ENCODE data around the gene TOMM20.

Gene TOMM20

DNA sequence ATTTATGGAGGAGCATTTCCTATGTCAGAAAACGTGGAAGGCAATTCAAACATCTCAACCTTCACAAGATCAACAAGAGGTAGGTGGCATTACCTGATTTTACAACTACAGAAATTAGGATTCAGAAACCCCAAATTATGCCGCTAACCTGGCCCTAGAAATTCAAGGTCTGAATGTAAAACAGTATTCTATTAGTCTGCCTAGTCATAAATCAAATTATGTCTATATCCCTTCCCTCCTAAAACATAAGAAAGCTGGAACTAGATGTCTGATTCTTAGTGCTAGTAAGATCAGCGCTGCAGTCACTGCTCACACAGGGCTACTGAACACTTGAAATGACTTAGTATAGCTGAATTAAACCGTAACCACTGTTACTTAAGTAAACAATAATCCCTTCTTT lies 1.4 kb downstream of the TOMM20 start:
- no peaks in the 10 kb centered on the region for H3K9me3 ChIP-seq
- H3K27ac ChIP-seq = peak overlapping the region in 1 of 2 donors; percentile 96
- H3K36me3 ChIP-seq = peaks cover 0 to 18% (median 3%) of the 10 kb centered on the region in 3 donors
- no peaks in the 10 kb centered on the region for H3K27me3 ChIP-seq
- peaks cover 0 to 55% (median 22%) of the 10 kb centered on the region in 4 donors for H3K4me1 ChIP-seq
- intact Hi-C loops (cut with DNase I; ENCODE audit: low total_unique reads) = no loop called here
- TF ChIP-seq, protein P1, sequence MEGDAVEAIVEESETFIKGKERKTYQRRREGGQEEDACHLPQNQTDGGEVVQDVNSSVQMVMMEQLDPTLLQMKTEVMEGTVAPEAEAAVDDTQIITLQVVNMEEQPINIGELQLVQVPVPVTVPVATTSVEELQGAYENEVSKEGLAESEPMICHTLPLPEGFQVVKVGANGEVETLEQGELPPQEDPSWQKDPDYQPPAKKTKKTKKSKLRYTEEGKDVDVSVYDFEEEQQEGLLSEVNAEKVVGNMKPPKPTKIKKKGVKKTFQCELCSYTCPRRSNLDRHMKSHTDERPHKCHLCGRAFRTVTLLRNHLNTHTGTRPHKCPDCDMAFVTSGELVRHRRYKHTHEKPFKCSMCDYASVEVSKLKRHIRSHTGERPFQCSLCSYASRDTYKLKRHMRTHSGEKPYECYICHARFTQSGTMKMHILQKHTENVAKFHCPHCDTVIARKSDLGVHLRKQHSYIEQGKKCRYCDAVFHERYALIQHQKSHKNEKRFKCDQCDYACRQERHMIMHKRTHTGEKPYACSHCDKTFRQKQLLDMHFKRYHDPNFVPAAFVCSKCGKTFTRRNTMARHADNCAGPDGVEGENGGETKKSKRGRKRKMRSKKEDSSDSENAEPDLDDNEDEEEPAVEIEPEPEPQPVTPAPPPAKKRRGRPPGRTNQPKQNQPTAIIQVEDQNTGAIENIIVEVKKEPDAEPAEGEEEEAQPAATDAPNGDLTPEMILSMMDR (IDR thresholded peaks at IDR 0.05) = no peak
- H3K4me3 ChIP-seq = peak overlapping the region; percentile 81 to 96
- DNase-seq = no peak

DNA sequence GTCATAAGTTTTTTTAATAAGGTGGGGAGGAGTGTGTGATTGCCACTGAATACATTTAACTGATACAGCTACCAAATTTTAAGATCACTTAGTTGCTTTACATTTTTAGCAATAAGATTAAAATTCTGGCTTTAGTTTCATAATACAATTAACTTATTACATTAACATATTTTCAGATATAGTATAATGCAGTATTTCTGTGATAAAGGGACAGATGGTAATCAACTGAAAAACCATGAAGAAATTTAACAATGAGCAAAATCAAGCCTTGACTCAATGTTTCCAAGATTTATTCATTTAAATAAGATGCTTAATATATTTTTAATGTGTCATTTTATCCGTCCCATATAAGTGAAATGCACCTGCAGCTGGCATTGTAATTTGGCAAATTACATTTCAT lies 4.0 kb downstream of the TOMM20 start:
- Histone ChIP-seq H3K9me3 (no peaks in the 10 kb centered on the region), H3K4me1 (peaks cover 0 to 57% (median 22%) of the 10 kb centered on the region in 4 donors), H3K27me3 (no peaks in the 10 kb centered on the region), H3K36me3 (peaks cover 17 to 37% (median 18%) of the 10 kb centered on the region in 3 donors), H3K27ac (no peak overlapping the region), H3K4me3 (no peak overlapping the region)
- DNase-seq = no peak
- intact Hi-C loops (cut with DNase I; ENCODE audit: low total_unique reads) = no loop called here
- TF ChIP-seq, protein P1 (IDR thresholded peaks at IDR 0.05) = no peak

DNA sequence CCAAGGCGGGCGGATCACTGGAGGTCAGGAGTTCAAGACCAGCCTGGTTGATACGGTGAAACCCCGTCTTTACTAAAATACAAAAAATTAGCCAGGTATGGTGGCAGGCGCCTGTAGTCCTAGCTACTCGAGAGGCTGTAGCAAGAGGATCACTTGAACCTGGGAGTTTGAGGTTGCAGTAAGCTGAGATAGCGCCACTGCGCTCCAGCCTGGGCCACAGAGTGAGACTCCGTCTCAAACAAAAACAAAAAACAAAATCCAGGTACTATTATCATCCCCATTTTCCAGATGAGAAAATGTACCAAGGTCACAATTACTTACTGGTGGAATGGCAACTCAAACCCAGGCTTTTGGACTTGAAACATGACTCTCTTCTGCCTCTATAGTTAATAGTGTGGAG lies 4.5 kb downstream of the TOMM20 start:
- TF ChIP-seq, protein P1 (IDR thresholded peaks at IDR 0.05) = no peak
- no peak overlapping the region for H3K4me3 ChIP-seq
- H3K27me3 ChIP-seq = no peaks in the 10 kb centered on the region
- H3K36me3 ChIP-seq = peaks cover 23 to 42% (median 24%) of the 10 kb centered on the region in 3 donors
- intact Hi-C loops (cut with DNase I; ENCODE audit: low total_unique reads) = no loop called here
- no peak overlapping the region for H3K27ac ChIP-seq
- H3K4me1 ChIP-seq = peaks cover 0 to 57% (median 21%) of the 10 kb centered on the region in 4 donors
- no peak for DNase-seq
- H3K9me3 ChIP-seq = no peaks in the 10 kb centered on the region

DNA sequence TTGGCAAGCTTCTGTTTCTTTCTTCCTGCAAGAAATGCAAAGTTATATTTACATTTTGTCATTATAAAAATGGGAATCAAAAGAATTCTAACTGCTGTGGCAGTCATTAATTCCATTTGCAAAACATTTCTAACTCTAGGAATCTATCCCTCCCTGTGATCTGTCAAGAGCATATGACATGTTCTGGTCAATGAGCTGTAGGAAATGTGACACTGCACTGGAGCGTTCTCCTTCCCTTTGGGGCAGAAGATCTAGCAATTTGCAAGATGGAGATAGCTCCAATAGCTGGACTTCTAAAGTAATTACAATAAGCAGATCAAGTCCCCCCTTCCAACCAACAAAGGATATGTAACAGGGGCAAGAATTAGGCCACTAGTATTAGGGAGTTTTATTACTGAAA lies 6.3 kb downstream of the TOMM20 start:
- TF ChIP-seq, protein P1 (IDR thresholded peaks at IDR 0.05) = no peak
- Histone ChIP-seq H3K4me3 (no peak overlapping the region), H3K36me3 (peaks cover 40 to 60% (median 41%) of the 10 kb centered on the region in 3 donors), H3K27ac (no peak overlapping the region), H3K27me3 (no peaks in the 10 kb centered on the region), H3K9me3 (no peaks in the 10 kb centered on the region), H3K4me1 (peaks cover 0 to 51% (median 18%) of the 10 kb centered on the region in 4 donors)
- intact Hi-C loops (cut with DNase I; ENCODE audit: low total_unique reads) = no loop called here
- DNase-seq = no peak

DNA sequence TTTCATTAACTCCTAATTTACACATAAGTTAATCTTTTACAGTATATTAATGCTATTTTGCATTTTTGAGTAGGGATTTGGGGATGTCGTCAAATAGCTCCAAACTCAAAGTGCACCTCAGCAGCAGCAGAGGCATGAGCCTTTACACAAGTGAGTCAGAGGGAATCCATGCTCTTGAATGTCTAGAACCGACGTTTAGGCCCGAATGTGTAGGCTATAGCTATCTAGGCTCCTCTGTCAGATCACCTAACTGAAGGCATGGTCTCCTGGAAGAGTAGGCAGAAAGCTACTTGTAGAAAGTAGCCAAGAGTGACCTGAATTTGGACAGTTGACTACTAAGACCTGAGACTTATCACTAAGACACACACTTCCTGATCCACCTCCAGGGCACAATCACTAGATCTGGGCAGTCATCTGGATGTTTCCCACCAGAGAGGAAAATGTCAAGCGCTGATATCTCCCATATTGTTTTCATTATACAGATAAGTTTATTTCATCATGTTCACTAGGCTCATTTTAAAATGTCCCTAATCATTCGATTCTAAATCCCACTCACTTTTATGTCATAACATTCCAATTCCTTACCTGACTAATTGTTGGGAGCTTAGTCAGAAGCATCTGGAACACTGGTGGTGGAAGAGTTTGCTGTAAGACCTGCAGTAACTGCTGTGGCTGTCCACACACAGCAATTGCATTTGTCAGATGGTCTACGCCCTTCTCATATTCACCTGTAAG lies 15.3 kb downstream of the TOMM20 start:
- peaks cover 75 to 100% (median 88%) of the 10 kb centered on the region in 3 donors for H3K36me3 ChIP-seq

More for the DNA sequence above, 15.3 kb downstream of the TOMM20 start:
- Histone ChIP-seq H3K4me1 (no peaks in the 10 kb centered on the region), H3K9me3 (no peaks in the 10 kb centered on the region), H3K27me3 (no peaks in the 10 kb centered on the region), H3K4me3 (no peak overlapping the region), H3K27ac (no peak overlapping the region)
- intact Hi-C loops (cut with DNase I; ENCODE audit: low total_unique reads) = no loop called here
- no peak for DNase-seq
- TF ChIP-seq, protein P1 (IDR thresholded peaks at IDR 0.05) = no peak
